NCI-H2029 (cell line): ENCODE results near the gene SMAP2.
A peak's percentile ranks its signal among the peaks of the same experiment; 100 is the strongest.

Experiments used
- DNase-seq: peaks from one replicate; lab custom pipeline; 2025; lab: John Stamatoyannopoulos, UW

The SMAP2 gene

GRCh38 chr1:40390857-40391256 lies 17.3 kb downstream of the SMAP2 start:
- DNase-seq = no peak

- DNase-seq = peak; percentile 59
Measured at GRCh38 chr1:40391688-40392145, 18.2 kb downstream of the SMAP2 start.

- DNase-seq = peak; percentile 40
Measured at GRCh38 chr1:40392221-40392620, 18.7 kb downstream of the SMAP2 start.

GRCh38 chr1:40393173-40393572 lies 19.6 kb downstream of the SMAP2 start:
- DNase-seq = no peak

GRCh38 chr1:40394491-40395172 lies 21.1 kb downstream of the SMAP2 start:
- DNase-seq = peak; percentile 35

- no peak for DNase-seq
Measured at GRCh38 chr1:40395190-40396175, 22.0 kb downstream of the SMAP2 start.

- DNase-seq = no peak
Measured at GRCh38 chr1:40396420-40396819, 22.9 kb downstream of the SMAP2 start.

GRCh38 chr1:40397258-40397657 lies 23.7 kb downstream of the SMAP2 start:
- no peak for DNase-seq

- no peak for DNase-seq
Measured at GRCh38 chr1:40399984-40400704, 26.6 kb downstream of the SMAP2 start.

GRCh38 chr1:40401473-40402201 lies 28.1 kb downstream of the SMAP2 start:
- no peak for DNase-seq

GRCh38 chr1:40404670-40405462 lies 31.3 kb downstream of the SMAP2 start:
- peak; percentile 97 for DNase-seq

GRCh38 chr1:40405812-40406211 lies 32.3 kb downstream of the SMAP2 start:
- DNase-seq = no peak

- DNase-seq = no peak
Measured at GRCh38 chr1:40407453-40407852, 33.9 kb downstream of the SMAP2 start.

- DNase-seq = no peak
Measured at GRCh38 chr1:40409467-40409866, 35.9 kb downstream of the SMAP2 start.

GRCh38 chr1:40411294-40411693 lies 37.8 kb downstream of the SMAP2 start:
- DNase-seq = no peak

- no peak for DNase-seq
Measured at GRCh38 chr1:40411843-40412242, 38.3 kb downstream of the SMAP2 start.

GRCh38 chr1:40413527-40414252 lies 40.2 kb downstream of the SMAP2 start:
- DNase-seq = no peak

GRCh38 chr1:40414331-40414730 lies 40.8 kb downstream of the SMAP2 start:
- no peak for DNase-seq

- no peak for DNase-seq
Measured at GRCh38 chr1:40416709-40417108, 43.2 kb downstream of the SMAP2 start.
